Skeletal muscle tissue (tissue), 4 donors: ENCODE results near the gene MRRF. TPM values are rescaled to one million over a fixed set of nuclear protein-coding genes. Genes with fewer than 3 reads are reported as not detected.

Experiments
- H3K27ac ChIP-seq: one replicate; pipeline ENCODE4 v1.7.0; 2013; ENCODE audit warnings: mild to moderate bottlenecking, low read depth, low read length, inconsistent platforms
- H3K27me3 ChIP-seq, 3 donors: one replicate each; pipeline ENCODE4 v1.7.0; 2013; ENCODE audit warnings: low read length in 3 of 3; ENCODE audit not compliant: control insufficient read depth in 3 of 3, insufficient read depth in 3 of 3
- H3K36me3 ChIP-seq, 3 donors: one replicate each; pipeline ENCODE4 v1.7.0; 2013; ENCODE audit warnings: low read length in 3 of 3; ENCODE audit not compliant: control insufficient read depth in 3 of 3, insufficient read depth in 3 of 3
- H3K4me1 ChIP-seq, 3 donors: one replicate each; pipeline ENCODE4 v1.7.0; 2013; ENCODE audit warnings: low read length in 3 of 3, mild to moderate bottlenecking in 3 of 3; ENCODE audit not compliant: control insufficient read depth in 3 of 3, insufficient read depth in 3 of 3
- H3K4me3 ChIP-seq, 3 donors: one replicate each; pipeline ENCODE4 v1.7.0; 2013; ENCODE audit warnings: low read length in 3 of 3
- H3K9ac ChIP-seq, 3 donors: one replicate each; pipeline ENCODE4 v1.7.0; 2013; ENCODE audit warnings: low read length in 3 of 3, mild to moderate bottlenecking in 3 of 3, moderate library complexity in 2 of 3, low read depth in 1 of 3
- H3K9me3 ChIP-seq, 3 donors: one replicate each; pipeline ENCODE4 v1.7.0; 2013; ENCODE audit warnings: low read length in 3 of 3; ENCODE audit not compliant: control insufficient read depth in 3 of 3
- total RNA-seq: library from RNA; depleted of rRNA; stranded (reverse); fragments of >200 nt; gene quantifications from one replicate; pipeline ENCODE4 v1.2.3, GENCODE V29; 2014
- donor health status: Osteomylitis.

The MRRF gene
- 29.2 TPM for total RNA-seq

- Histone ChIP-seq H3K9ac (peak within 1 kb of the TSS; percentile 97 to 99 (median 99)), H3K27me3 (no peaks in the 10 kb centered on the region), H3K36me3 (peaks cover 2 to 15% (median 7%) of the 10 kb centered on the region in 3 donors), H3K4me3 (peak within 1 kb of the TSS; percentile 82 to 98 (median 94)), H3K4me1 (peaks cover 26 to 42% (median 32%) of the 10 kb centered on the region in 3 donors), H3K9me3 (no peaks in the 10 kb centered on the region), H3K27ac (peak within 1 kb of the TSS; percentile 99)
These were observed at the start of gene MRRF, which contains the start of gene RBM18 for GRCh38 chr9:122264360-122265148. TSS of gene MRRF (plus strand) at chr9:122264882. CDS start at chr9:122270892, 6,010 bp downstream. TSS of gene RBM18 (minus strand) at chr9:122264840. CDS start at chr9:122261492, 3,348 bp downstream.

GRCh38 chr9:122215663-122216062, 49.0 kb upstream of the MRRF start:
- H3K36me3 ChIP-seq = peaks cover 0 to 2% (median 0%) of the 10 kb centered on the region in 3 donors

GRCh38 chr9:122216138-122216797, 48.4 kb upstream of the MRRF start:
- Histone ChIP-seq H3K9me3 (no peaks in the 10 kb centered on the region), H3K9ac (no peak overlapping the region), H3K27ac (no peak overlapping the region), H3K27me3 (peaks cover 72 to 96% (median 88%) of the 10 kb centered on the region in 3 donors), H3K4me3 (no peak overlapping the region), H3K36me3 (peaks cover 0 to 2% (median 0%) of the 10 kb centered on the region in 3 donors), H3K4me1 (peaks cover 25 to 32% (median 29%) of the 10 kb centered on the region in 3 donors)

More at GRCh38 chr9:122215663-122216062, 49.0 kb upstream of the MRRF start:
- Histone ChIP-seq H3K27ac (no peak overlapping the region), H3K27me3 (peaks cover 66 to 95% (median 82%) of the 10 kb centered on the region in 3 donors), H3K4me3 (no peak overlapping the region), H3K9ac (no peak overlapping the region), H3K4me1 (peaks cover 25 to 31% (median 29%) of the 10 kb centered on the region in 3 donors), H3K9me3 (no peaks in the 10 kb centered on the region)

- H3K4me1 ChIP-seq = peaks cover 25 to 37% (median 29%) of the 10 kb centered on the region in 3 donors
These were observed 47.8 kb upstream of the MRRF start for GRCh38 chr9:122216798-122217418.

GRCh38 chr9:122217640-122218039, 47.0 kb upstream of the MRRF start:
- Histone ChIP-seq H3K4me3 (no peak overlapping the region), H3K27me3 (peaks cover 81 to 95% (median 87%) of the 10 kb centered on the region in 3 donors), H3K9me3 (no peaks in the 10 kb centered on the region), H3K4me1 (peaks cover 25 to 37% (median 29%) of the 10 kb centered on the region in 3 donors), H3K9ac (no peak overlapping the region), H3K36me3 (peaks cover 0 to 2% (median 0%) of the 10 kb centered on the region in 3 donors), H3K27ac (no peak overlapping the region)

More at GRCh38 chr9:122216798-122217418, 47.8 kb upstream of the MRRF start:
- Histone ChIP-seq H3K27ac (no peak overlapping the region), H3K4me3 (no peak overlapping the region), H3K9ac (no peak overlapping the region), H3K36me3 (peaks cover 0 to 2% (median 0%) of the 10 kb centered on the region in 3 donors), H3K9me3 (no peaks in the 10 kb centered on the region), H3K27me3 (peaks cover 78 to 96% (median 90%) of the 10 kb centered on the region in 3 donors)

- Histone ChIP-seq H3K9ac (peak overlapping the region in 2 of 3 donors; percentile 23 to 66), H3K27me3 (peaks cover 80 to 95% (median 80%) of the 10 kb centered on the region in 3 donors), H3K36me3 (peaks cover 0 to 2% (median 0%) of the 10 kb centered on the region in 3 donors), H3K27ac (no peak overlapping the region), H3K4me3 (peak overlapping the region; percentile 57 to 63 (median 60)), H3K4me1 (peaks cover 27 to 39% (median 29%) of the 10 kb centered on the region in 3 donors), H3K9me3 (no peaks in the 10 kb centered on the region)
These were observed 46.4 kb upstream of the MRRF start for GRCh38 chr9:122218071-122218934.

- Histone ChIP-seq H3K9ac (peak overlapping the region; percentile 43 to 66 (median 53)), H3K27ac (no peak overlapping the region), H3K27me3 (peaks cover 80 to 93% (median 81%) of the 10 kb centered on the region in 3 donors), H3K36me3 (peaks cover 0 to 2% (median 0%) of the 10 kb centered on the region in 3 donors), H3K4me3 (peak overlapping the region; percentile 57 to 63 (median 60)), H3K9me3 (no peaks in the 10 kb centered on the region), H3K4me1 (peaks cover 27 to 41% (median 28%) of the 10 kb centered on the region in 3 donors)
These were observed 45.5 kb upstream of the MRRF start for GRCh38 chr9:122218935-122219855.

- Histone ChIP-seq H3K36me3 (peaks cover 0 to 2% (median 0%) of the 10 kb centered on the region in 3 donors), H3K9ac (peak overlapping the region in 2 of 3 donors; percentile 53 to 66), H3K9me3 (no peaks in the 10 kb centered on the region), H3K4me3 (peak overlapping the region; percentile 57 to 63 (median 60)), H3K27me3 (peaks cover 83 to 95% (median 84%) of the 10 kb centered on the region in 3 donors), H3K27ac (no peak overlapping the region), H3K4me1 (peaks cover 22 to 36% (median 28%) of the 10 kb centered on the region in 3 donors)
These were observed 44.6 kb upstream of the MRRF start for GRCh38 chr9:122219856-122220672.
